GM12878 (cell line): ENCODE results near the gene HOXB3. TPM values are rescaled to one million over a fixed set of nuclear protein-coding genes. Genes with fewer than 3 reads are reported as not detected.

Experiments used
- ATAC-seq: fragments of 200-7000 bp; cut with Tn5 transposase; 3 replicates; pipeline ENCODE4 v1.9.1; 2020; ENCODE audit warnings: mild to moderate bottlenecking, moderate library complexity
- BruUV-seq: library from RNA; stranded (reverse); fragments of 400-500 nt; replicated peaks from 2 replicates; lab custom pipeline; 2021; lab: Mats Ljungman, UMichigan
- CTCF ChIA-PET: fragments of 300-600 bp; sonication (Branson Sonifier 250); formaldehyde crosslinking; extraction: SDS; loops from one replicate; lab custom pipeline; 2021; ENCODE audit warnings: inconsistent platforms; lab: Yijun Ruan, JAX
- POLR2A ChIA-PET: fragments of 350-600 bp; formaldehyde crosslinking; extraction: SDS; loops from one replicate; lab custom pipeline; 2021; ENCODE audit warnings: inconsistent platforms; lab: Charles Lee
- RAD21 ChIA-PET: fragments of 300-600 bp; sonication (Branson Sonifier 250); formaldehyde crosslinking; loops from one replicate; lab custom pipeline; 2023; ENCODE audit warnings: antibody characterized with exemption; ENCODE audit not compliant: unreplicated experiment; lab: Charles Lee
- SMC1A ChIA-PET: fragments of 300-600 bp; sonication (Branson Sonifier 250); formaldehyde crosslinking; loops from one replicate; lab custom pipeline; 2023; ENCODE audit not compliant: unreplicated experiment, uncharacterized antibody; lab: Charles Lee
- DNase-seq: peaks from one replicate; pipeline ENCODE4 v3.0.0-alpha.2; 2011; ENCODE audit warnings: low read depth, low spot score
- FAIRE-seq: peaks from 3 replicates; lab custom pipeline; 2011; peaks lifted over from hg19 to GRCh38; lab: Jason Lieb, UNC
- H2AFZ ChIP-seq: 2 replicates; pipeline ENCODE4 v1.6.0; 2011; ENCODE audit warnings: low read depth, low read length, control low read depth; ENCODE audit not compliant: control insufficient read depth
- H3K27ac ChIP-seq: 2 replicates; pipeline ENCODE4 v1.5.1; 2011; ENCODE audit warnings: control low read depth; ENCODE audit not compliant: control insufficient read depth, insufficient read depth
- H3K27me3 ChIP-seq, 2 experiments: replicated peaks in 1 of 2; 2 replicates each; pipeline versions ENCODE4 v1.6.0 to v1.6.1; 2011; ENCODE audit warnings: low read length in 1 of 2; ENCODE audit not compliant: control insufficient read depth in 2 of 2, insufficient read depth in 2 of 2
- H3K36me3 ChIP-seq, 2 experiments: 2 replicates each; pipeline ENCODE4 v1.5.1; 2011; ENCODE audit warnings: low read length in 1 of 2; ENCODE audit not compliant: control insufficient read depth in 2 of 2, insufficient read depth in 2 of 2
- H3K4me1 ChIP-seq: 2 replicates; pipeline ENCODE4 v1.6.1; 2011; ENCODE audit warnings: mild to moderate bottlenecking, low read length, moderate library complexity, mixed read lengths; ENCODE audit not compliant: control insufficient read depth, insufficient read depth
- H3K4me2 ChIP-seq: 2 replicates; pipeline ENCODE4 v1.6.0; 2011; ENCODE audit warnings: control low read depth; ENCODE audit not compliant: control insufficient read depth, insufficient read depth
- H3K4me3 ChIP-seq: fragments of 200-600 bp; sonication (generic); 2 replicates; pipeline ENCODE4 v1.5.1; 2016
- H3K79me2 ChIP-seq: 2 replicates; pipeline ENCODE4 v1.6.0; 2011; ENCODE audit warnings: low read length; ENCODE audit not compliant: control insufficient read depth, insufficient read depth
- H3K9ac ChIP-seq: 2 replicates; pipeline ENCODE4 v1.8.0; 2011; ENCODE audit warnings: low read length, control low read depth, mixed read lengths; ENCODE audit not compliant: control insufficient read depth, insufficient read depth
- H3K9me3 ChIP-seq: replicated peaks from 3 replicates; pipeline ENCODE4 v1.5.1; 2011; ENCODE audit warnings: mild to moderate bottlenecking, low read length; ENCODE audit not compliant: control insufficient read depth, insufficient read depth
- H4K20me1 ChIP-seq: 2 replicates; pipeline ENCODE4 v1.6.0; 2011; ENCODE audit not compliant: control insufficient read depth, insufficient read depth
- BHLHE40 ChIP-seq, 2 experiments: fragments of 450-650 bp in 1 of 2; IDR thresholded peaks; 2 replicates each; pipeline ENCODE4 v1.6.1; 2011 to 2017; ENCODE audit warnings: low read depth in 2 of 2, borderline replicate concordance in 1 of 2, improper control_type of control experiment in 1 of 2, low read length in 1 of 2, mild to moderate bottlenecking in 1 of 2
- CHD1 ChIP-seq: IDR thresholded peaks from 2 replicates; pipeline ENCODE4 v1.6.1; 2012; ENCODE audit warnings: low read depth, low read length, improper control_type of control experiment
- DPF2 ChIP-seq: fragments of 450-650 bp; IDR thresholded peaks from 2 replicates; pipeline ENCODE4 v1.6.1; 2017; ENCODE audit warnings: mild to moderate bottlenecking
- E2F4 ChIP-seq: IDR thresholded peaks from 2 replicates; pipeline ENCODE4 v1.6.1; 2012; ENCODE audit warnings: low read depth, low read length, improper control_type of control experiment
- E2F8 ChIP-seq: fragments of 450-650 bp; IDR thresholded peaks from 2 replicates; pipeline ENCODE4 v1.6.1; 2018; ENCODE audit warnings: mild to moderate bottlenecking, low read depth, moderate library complexity; ENCODE audit not compliant: partially characterized antibody
- E4F1 ChIP-seq: fragments of 450-650 bp; IDR thresholded peaks from 2 replicates; pipeline ENCODE4 v1.6.1; 2018; ENCODE audit warnings: borderline replicate concordance, mild to moderate bottlenecking; ENCODE audit not compliant: partially characterized antibody
- IKZF1 ChIP-seq: fragments of 450-650 bp; conservative IDR thresholded peaks from 2 replicates; pipeline ENCODE4 v1.6.1; 2017; ENCODE audit warnings: antibody characterized with exemption, mild to moderate bottlenecking
- IKZF2 ChIP-seq, 2 experiments: fragments of 450-650 bp; IDR thresholded peaks; 2 replicates each; pipeline ENCODE4 v1.6.1; 2017; ENCODE audit warnings: mild to moderate bottlenecking in 2 of 2, moderate library complexity in 2 of 2
- JUND ChIP-seq: IDR thresholded peaks from 2 replicates; pipeline ENCODE4 v1.6.1; 2012; ENCODE audit warnings: low read depth, mild to moderate bottlenecking, low read length, improper control_type of control experiment, moderate library complexity
- NR2F1 ChIP-seq: fragments of 450-650 bp; conservative IDR thresholded peaks from 2 replicates; pipeline ENCODE4 v1.6.1; 2017; ENCODE audit warnings: mild to moderate bottlenecking
- NRF1 ChIP-seq: conservative IDR thresholded peaks from 2 replicates; pipeline ENCODE4 v1.6.1; 2011; ENCODE audit warnings: mild to moderate bottlenecking, low read depth, low read length, improper control_type of control experiment
- SMC3 ChIP-seq: IDR thresholded peaks from 2 replicates; pipeline ENCODE4 v1.6.1; 2011; ENCODE audit warnings: low read length, improper control_type of control experiment, borderline replicate concordance
- SUZ12 ChIP-seq: fragments of 200-600 bp; sonication (generic); IDR thresholded peaks from one replicate; pipeline ENCODE4 v1.6.1; 2018; ENCODE audit warnings: antibody characterized with exemption, mild to moderate bottlenecking; ENCODE audit not compliant: unreplicated experiment
- TARDBP ChIP-seq: IDR thresholded peaks from 2 replicates; pipeline ENCODE4 v1.6.1; 2016; ENCODE audit warnings: borderline replicate concordance
- TCF3 ChIP-seq: IDR thresholded peaks from 2 replicates; pipeline ENCODE4 v1.6.1; 2012; ENCODE audit warnings: low read depth, mild to moderate bottlenecking, low read length, borderline replicate concordance; ENCODE audit not compliant: insufficient read depth
- ZNF274 ChIP-seq: IDR thresholded peaks from one replicate; pipeline ENCODE4 v1.8.0; 2011; ENCODE audit not compliant: insufficient read length, insufficient read depth
- WGBS: methylation state at CpG from one replicate; pipeline ENCODE4 v1.1.6; 2016; ENCODE audit warnings: low lambda C conversion rate; ENCODE audit not compliant: insufficient replicate concordance, insufficient coverage; ENCODE audit errors: missing lambda C conversion rate; 5-methylcytosine and 5-hydroxymethylcytosine counted together
- in situ Hi-C: fragments of 300-500 bp; cut with MboI; formaldehyde crosslinking; loops from 9 replicates; pipeline ENCODE4 v1.14.3; 2018; ENCODE audit warnings: mixed read lengths
- intact Hi-C: fragments of 100-400 bp; cut with micrococcal nuclease; formaldehyde crosslinking; loops from one replicate; pipeline ENCODE4 v1.14.2; 2022; ENCODE audit not compliant: unreplicated experiment
- polyA plus RNA-seq, 11 experiments: library from polyadenylated mRNA; depleted of rRNA in 4 of 11; unstranded in 6 of 11; stranded (reverse) in 5 of 11; fragments of >200 nt; fragmentation: Nextera tagmentation in 4 of 11; fragmentation: Illumina TruSeq in 1 of 11; extraction: Ambion mirVana in 4 of 11; extraction: Trizol in 1 of 11; gene quantifications; 1 replicate in 1 of 11; 2 replicates in 10 of 11; pipeline versions ENCODE4 v1.2.1 to v1.2.3, GENCODE V29; 2011 to 2016; ENCODE audit warnings: inconsistent platforms in 2 of 11, missing spikeins in 2 of 11, low read depth in 1 of 11
- total RNA-seq, 4 experiments: library from RNA; depleted of rRNA in 3 of 4; stranded (reverse); fragments of >200 nt in 3 of 4; fragmentation: Illumina TruSeq in 1 of 4; extraction: Trizol in 1 of 4; gene quantifications; 2 replicates each; pipeline versions ENCODE4 v1.2.1 to v1.2.3, GENCODE V29; 2013 to 2021

Gene HOXB3
- total and polyA plus RNA-seq, 10 of the 15 experiments (the other 5 are each of a cell fraction or from before 2014, with no cell fraction given), result 0.19 to 7.7 (median 2.9) TPM

GRCh38 chr17:48598736-48599135, 8.7 kb upstream of the HOXB3 start (continued):
- TF ChIP-seq E2F4 (no peak), IKZF2 (IDR thresholded peaks at IDR 0.05) (no peak), TCF3 (no peak), E4F1 (no peak), ZNF274 (no peak)
- TF ChIP-seq, all 136 proteins: peak for 0

- ChIA-PET POLR2A (no interaction called here), CTCF (interaction anchor here (0.7 to 2.2 kb wide), 3 partner anchors 21 to 472 kb away, joined by 3 to 7 read pairs (median 5); no protein-coding TSS in a partner anchor), RAD21 (no interaction called here), SMC1A (no interaction called here)
- H3K4me3 ChIP-seq, result peak overlapping the region; percentile 79
- intact Hi-C loops, result no loop called here
- H3K79me2 ChIP-seq, result no peaks in the 10 kb centered on the region
- H3K36me3 ChIP-seq, result no peaks in the 10 kb centered on the region
- H3K27ac ChIP-seq, result no peak overlapping the region
- H2AFZ ChIP-seq, result peak overlapping the region; percentile 71
- peak; percentile 78 for ATAC-seq
- DNase-seq, result no peak
- H3K9me3 ChIP-seq, result no peaks in the 10 kb centered on the region
- in situ Hi-C loops, result loop anchor here (5.0 kb wide), 1 partner anchor 336 kb away; no protein-coding TSS in a partner anchor
- no TSS peak for BruUV-seq
- no peak for FAIRE-seq
- H3K9ac ChIP-seq, result no peak overlapping the region; the same call in 1 of the 2 replicates
- peaks cover 15 to 47% of the 10 kb centered on the region in 2 experiments for H3K27me3 ChIP-seq
- no peaks in the 10 kb centered on the region for H4K20me1 ChIP-seq
- H3K4me1 ChIP-seq, result peaks cover 10% of the 10 kb centered on the region
- H3K4me2 ChIP-seq, result peak overlapping the region; percentile 66
- WGBS, result 2% methylated on average over 68 of the region's 68 CpGs
- TF ChIP-seq BHLHE40 (IDR thresholded peaks at IDR 0.05; ENCODE audit: borderline replicate concordance in 1 of 2, low read depth in 2 of 2, low read length in 1 of 2), result 0 out of 4 replicates have a peak, but pooled peaks of 1 of the 2 experiments have one; percentile 4
- TF ChIP-seq DPF2, result 0 out of 2 replicates have a peak, but pooled peaks have one; percentile 22
- TF ChIP-seq E2F8, result no peak
- TF ChIP-seq CHD1, result no peak
- no peak for TF ChIP-seq SMC3
- no peak for TF ChIP-seq NR2F1
- no peak for TF ChIP-seq TARDBP
- TF ChIP-seq SUZ12, result peak; percentile 94
- TF ChIP-seq IKZF1, result peak; percentile 48; the same call in 1 of the 2 replicates
- TF ChIP-seq NRF1, result 0 out of 2 replicates have a peak, but pooled peaks have one; percentile 21
- no peak for TF ChIP-seq JUND
Measured at GRCh38 chr17:48597778-48598631, 8.0 kb upstream of the HOXB3 start.
